HG02642 (cell line): Measurements from ENCODE around the gene SKA1.
"Not testable (repeated sequence)": the region's sequence is repeated elsewhere in the genome, so short reads cannot be mapped to it uniquely, and the experiment has no call there.

Source experiments
- ATAC-seq: cut with Tn5 transposase; IDR thresholded peaks from one replicate; pipeline ENCODE4 v1.9.1; 2021; ENCODE audit warnings: mild to moderate bottlenecking; ENCODE audit not compliant: unreplicated experiment, poor library complexity

The SKA1 gene

GRCh38 chr18:50388988-50389387, 14.1 kb downstream of the SKA1 start:
- no peak for ATAC-seq

- ATAC-seq = no peak
Observed at GRCh38 chr18:50393802-50394201, 19.0 kb downstream of the SKA1 start.

- ATAC-seq = no peak
Observed at GRCh38 chr18:50395093-50395492, 20.2 kb downstream of the SKA1 start.

- no peak for ATAC-seq
Observed at GRCh38 chr18:50396005-50396660, 21.3 kb downstream of the SKA1 start.

GRCh38 chr18:50397023-50397422, 22.2 kb downstream of the SKA1 start:
- no peak for ATAC-seq

- ATAC-seq = no peak
Observed at GRCh38 chr18:50398099-50398498, 23.3 kb downstream of the SKA1 start.

- no peak for ATAC-seq
Observed at GRCh38 chr18:50398947-50399346, 24.1 kb downstream of the SKA1 start.

GRCh38 chr18:50399582-50399981, 24.7 kb downstream of the SKA1 start:
- ATAC-seq = no peak

- not testable (repeated sequence) for ATAC-seq
Observed at GRCh38 chr18:50400438-50400837, 25.6 kb downstream of the SKA1 start.

- ATAC-seq = no peak
Observed at GRCh38 chr18:50401295-50401694, 26.4 kb downstream of the SKA1 start.

- ATAC-seq = no peak
Observed at GRCh38 chr18:50401888-50402287, 27.0 kb downstream of the SKA1 start.

- ATAC-seq = not testable (repeated sequence)
Observed at GRCh38 chr18:50404752-50405581, 30.1 kb downstream of the SKA1 start.

GRCh38 chr18:50405582-50406271, 30.9 kb downstream of the SKA1 start:
- ATAC-seq = no peak

GRCh38 chr18:50409236-50409635, 34.4 kb downstream of the SKA1 start:
- ATAC-seq = no peak

GRCh38 chr18:50410008-50410407, 35.2 kb downstream of the SKA1 start:
- no peak for ATAC-seq

GRCh38 chr18:50410894-50411293, 36.0 kb downstream of the SKA1 start:
- no peak for ATAC-seq

GRCh38 chr18:50416832-50417231, 42.0 kb downstream of the SKA1 start:
- ATAC-seq = not testable (repeated sequence)

GRCh38 chr18:50417705-50418104, 42.9 kb downstream of the SKA1 start:
- ATAC-seq = not testable (repeated sequence)

GRCh38 chr18:50418650-50419049, 43.8 kb downstream of the SKA1 start:
- no peak for ATAC-seq

- no peak for ATAC-seq
Observed at GRCh38 chr18:50422286-50422898, 47.5 kb downstream of the SKA1 start.
